Measurements from ENCODE around the gene DRC1.

DRC1 gene

GRCh38 chr2:26429779-26430578 is 28.3 kb downstream of the DRC1 start:
- no peak for DNase-seq (ENCODE audit: extremely low read depth, insufficient read length)
- no peak for TF ChIP-seq CTCF (IDR thresholded peaks at IDR 0.05; ENCODE audit: insufficient read depth, low read length, poor library complexity, severe bottlenecking)
- H3K36me3 ChIP-seq (ENCODE audit: control insufficient read depth, insufficient read depth, low read length) = no peaks in the 10 kb centered on the region
- no peak overlapping the region for H3K4me3 ChIP-seq (replicated peaks; ENCODE audit: low read depth, low read length)
- H3K27me3 ChIP-seq (replicated peaks; ENCODE audit: control insufficient read depth, insufficient read depth, low read length) = no peaks in the 10 kb centered on the region

- Histone ChIP-seq H3K27me3 (replicated peaks; ENCODE audit: control insufficient read depth, insufficient read depth, low read length) (no peaks in the 10 kb centered on the region), H3K4me3 (replicated peaks; ENCODE audit: low read depth, low read length) (no peak overlapping the region), H3K36me3 (ENCODE audit: control insufficient read depth, insufficient read depth, low read length) (no peaks in the 10 kb centered on the region)
- DNase-seq (ENCODE audit: extremely low read depth, insufficient read length) = no peak
- no peak for TF ChIP-seq CTCF (IDR thresholded peaks at IDR 0.05; ENCODE audit: insufficient read depth, low read length, poor library complexity, severe bottlenecking)
Measured at GRCh38 chr2:26430826-26431225, 29.1 kb downstream of the DRC1 start.

- no peaks in the 10 kb centered on the region for H3K27me3 ChIP-seq (replicated peaks; ENCODE audit: control insufficient read depth, insufficient read depth, low read length)
Measured at GRCh38 chr2:26432363-26432762, 30.6 kb downstream of the DRC1 start.

DNA sequence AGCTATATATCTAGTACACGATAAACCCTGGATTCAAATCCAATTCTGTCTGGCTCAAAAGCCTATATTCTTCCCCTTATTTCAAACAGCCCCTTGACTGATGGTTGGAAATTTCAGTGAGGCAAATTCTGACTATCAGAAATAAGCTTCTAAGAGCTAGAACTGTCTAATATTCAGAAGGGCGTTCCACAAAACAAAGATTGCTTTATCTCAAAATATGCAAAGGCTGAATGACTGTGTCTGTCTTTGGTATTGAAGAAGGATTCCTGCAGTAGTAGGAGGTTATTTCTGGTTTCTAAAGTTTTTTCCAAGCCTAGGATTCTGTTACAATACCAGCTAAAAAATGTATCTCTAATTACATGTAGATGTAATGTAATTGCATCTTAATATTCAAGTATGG is 31.1 kb downstream of the DRC1 start:
- no peak for TF ChIP-seq CTCF (IDR thresholded peaks at IDR 0.05; ENCODE audit: insufficient read depth, low read length, poor library complexity, severe bottlenecking)
- DNase-seq (ENCODE audit: extremely low read depth, insufficient read length) = no peak
- H3K4me3 ChIP-seq (replicated peaks; ENCODE audit: low read depth, low read length) = no peak overlapping the region
- H3K27me3 ChIP-seq (replicated peaks; ENCODE audit: control insufficient read depth, insufficient read depth, low read length) = no peaks in the 10 kb centered on the region
- no peaks in the 10 kb centered on the region for H3K36me3 ChIP-seq (ENCODE audit: control insufficient read depth, insufficient read depth, low read length)

More at GRCh38 chr2:26432363-26432762, 30.6 kb downstream of the DRC1 start:
- Histone ChIP-seq H3K36me3 (ENCODE audit: control insufficient read depth, insufficient read depth, low read length) (no peaks in the 10 kb centered on the region), H3K4me3 (replicated peaks; ENCODE audit: low read depth, low read length) (no peak overlapping the region)
- no peak for DNase-seq (ENCODE audit: extremely low read depth, insufficient read length)
- no peak for TF ChIP-seq CTCF (IDR thresholded peaks at IDR 0.05; ENCODE audit: insufficient read depth, low read length, poor library complexity, severe bottlenecking)

GRCh38 chr2:26435106-26435505 is 33.4 kb downstream of the DRC1 start:
- Histone ChIP-seq H3K36me3 (ENCODE audit: control insufficient read depth, insufficient read depth, low read length) (no peaks in the 10 kb centered on the region), H3K27me3 (replicated peaks; ENCODE audit: control insufficient read depth, insufficient read depth, low read length) (no peaks in the 10 kb centered on the region; the same call in 1 of the 2 replicates), H3K4me3 (replicated peaks; ENCODE audit: low read depth, low read length) (no peak overlapping the region)
- TF ChIP-seq CTCF (IDR thresholded peaks at IDR 0.05; ENCODE audit: insufficient read depth, low read length, poor library complexity, severe bottlenecking) = no peak
- no peak for DNase-seq (ENCODE audit: extremely low read depth, insufficient read length)
